ENCODE data around the gene CCL16.

The CCL16 gene

GRCh38 chr17:35968520-35969054 is 12.7 kb downstream of the CCL16 start:
- DNase-seq (ENCODE audit: low spot score), result no peak
- in situ Hi-C loops (cut with MboI; ENCODE audit: low sequenced_read_pairs, unreplicated experiment), result loop anchor here (25.0 kb wide), 1 partner anchor 519 kb away; the partner anchor contains the start of gene ZNHIT3
- TF ChIP-seq, protein P1, sequence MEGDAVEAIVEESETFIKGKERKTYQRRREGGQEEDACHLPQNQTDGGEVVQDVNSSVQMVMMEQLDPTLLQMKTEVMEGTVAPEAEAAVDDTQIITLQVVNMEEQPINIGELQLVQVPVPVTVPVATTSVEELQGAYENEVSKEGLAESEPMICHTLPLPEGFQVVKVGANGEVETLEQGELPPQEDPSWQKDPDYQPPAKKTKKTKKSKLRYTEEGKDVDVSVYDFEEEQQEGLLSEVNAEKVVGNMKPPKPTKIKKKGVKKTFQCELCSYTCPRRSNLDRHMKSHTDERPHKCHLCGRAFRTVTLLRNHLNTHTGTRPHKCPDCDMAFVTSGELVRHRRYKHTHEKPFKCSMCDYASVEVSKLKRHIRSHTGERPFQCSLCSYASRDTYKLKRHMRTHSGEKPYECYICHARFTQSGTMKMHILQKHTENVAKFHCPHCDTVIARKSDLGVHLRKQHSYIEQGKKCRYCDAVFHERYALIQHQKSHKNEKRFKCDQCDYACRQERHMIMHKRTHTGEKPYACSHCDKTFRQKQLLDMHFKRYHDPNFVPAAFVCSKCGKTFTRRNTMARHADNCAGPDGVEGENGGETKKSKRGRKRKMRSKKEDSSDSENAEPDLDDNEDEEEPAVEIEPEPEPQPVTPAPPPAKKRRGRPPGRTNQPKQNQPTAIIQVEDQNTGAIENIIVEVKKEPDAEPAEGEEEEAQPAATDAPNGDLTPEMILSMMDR (IDR thresholded peaks at IDR 0.05; ENCODE audit: borderline replicate concordance, control extremely low read depth, extremely low read depth, insufficient read depth, missing control alignments), result no peak

- DNase-seq (ENCODE audit: low spot score), result no peak
- TF ChIP-seq, protein P1 (IDR thresholded peaks at IDR 0.05; ENCODE audit: borderline replicate concordance, control extremely low read depth, extremely low read depth, insufficient read depth, missing control alignments), result no peak
- in situ Hi-C loops (cut with MboI; ENCODE audit: low sequenced_read_pairs, unreplicated experiment), result loop anchor here (25.0 kb wide), 1 partner anchor 522 kb away; the partner anchor contains the start of gene ZNHIT3
Observed at GRCh38 chr17:35965272-35965671, 16.0 kb downstream of the CCL16 start.

DNA sequence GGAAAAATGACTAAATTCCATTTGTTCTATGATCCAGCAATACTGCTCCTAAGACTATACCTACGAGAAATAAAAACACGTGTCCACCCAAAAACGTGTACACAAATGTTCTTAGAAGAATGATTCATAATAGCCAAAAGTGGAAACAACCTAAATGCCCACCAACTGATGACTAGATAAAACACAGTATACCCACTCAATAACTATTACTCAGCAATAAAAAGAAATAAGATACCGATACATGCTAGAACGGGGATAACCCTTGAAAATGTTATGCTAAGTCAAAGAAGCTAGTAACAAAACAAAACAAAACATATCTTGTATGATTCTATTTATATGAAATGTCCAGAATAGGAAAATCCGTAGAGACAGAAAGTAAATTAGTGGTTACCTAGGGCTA is 17.6 kb downstream of the CCL16 start:
- TF ChIP-seq, protein P1 (IDR thresholded peaks at IDR 0.05; ENCODE audit: borderline replicate concordance, control extremely low read depth, extremely low read depth, insufficient read depth, missing control alignments), result no peak
- in situ Hi-C loops (cut with MboI; ENCODE audit: low sequenced_read_pairs, unreplicated experiment), result loop anchor here (25.0 kb wide), 1 partner anchor 524 kb away; the partner anchor contains the start of gene ZNHIT3
- DNase-seq (ENCODE audit: low spot score), result no peak

GRCh38 chr17:35953720-35954119 is 27.6 kb downstream of the CCL16 start:
- no peak for DNase-seq (ENCODE audit: low spot score)
- in situ Hi-C loops (cut with MboI; ENCODE audit: low sequenced_read_pairs, unreplicated experiment), result loop anchor here (25.0 kb wide), 1 partner anchor 534 kb away; the partner anchor contains the start of gene ZNHIT3
- TF ChIP-seq, protein P1 (IDR thresholded peaks at IDR 0.05; ENCODE audit: borderline replicate concordance, control extremely low read depth, extremely low read depth, insufficient read depth, missing control alignments), result no peak

DNA sequence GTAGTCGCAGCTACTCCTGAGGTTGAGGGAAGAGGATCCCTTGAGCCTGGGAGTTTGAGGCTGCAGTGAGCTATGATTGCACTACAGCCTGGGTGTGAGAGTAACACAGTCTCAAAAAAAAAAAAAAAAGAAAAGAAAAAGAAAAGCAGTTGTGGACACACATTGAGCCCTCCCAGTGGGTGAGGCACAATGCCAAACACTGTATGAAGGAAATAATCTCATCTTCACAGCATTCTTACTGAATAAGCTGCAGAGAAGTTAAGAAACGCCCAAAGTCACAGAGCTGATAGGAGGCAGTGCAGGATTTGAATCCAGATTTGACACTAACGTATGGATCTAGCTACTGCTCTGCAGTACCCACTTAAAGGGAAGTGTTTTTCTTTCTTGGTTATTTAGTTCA is 31.9 kb downstream of the CCL16 start:
- in situ Hi-C loops (cut with MboI; ENCODE audit: low sequenced_read_pairs, unreplicated experiment), result no loop called here
- DNase-seq (ENCODE audit: low spot score), result no peak
- TF ChIP-seq, protein P1 (IDR thresholded peaks at IDR 0.05; ENCODE audit: borderline replicate concordance, control extremely low read depth, extremely low read depth, insufficient read depth, missing control alignments), result no peak

GRCh38 chr17:35948092-35948491 is 33.2 kb downstream of the CCL16 start:
- DNase-seq (ENCODE audit: low spot score), result no peak
- in situ Hi-C loops (cut with MboI; ENCODE audit: low sequenced_read_pairs, unreplicated experiment), result no loop called here
- TF ChIP-seq, protein P1 (IDR thresholded peaks at IDR 0.05; ENCODE audit: borderline replicate concordance, control extremely low read depth, extremely low read depth, insufficient read depth, missing control alignments), result no peak

Data from GM13976 (cell line).